NK-92 treated with Interleukin-12 subunit alpha and Interleukin-12 subunit beta, amount 100 ng/mL, for 24 hours (cell line): ENCODE measurements around the gene JAZF1.

Source experiments
- DNase-seq: peaks from one replicate; lab custom pipeline; 2025; lab: John Stamatoyannopoulos, UW

JAZF1 gene

GRCh38 chr7:27835376-27835775 lies 345.2 kb downstream of the JAZF1 start:
- DNase-seq, result no peak

GRCh38 chr7:27834179-27834921 lies 346.2 kb downstream of the JAZF1 start:
- DNase-seq, result no peak

GRCh38 chr7:27826357-27826756 lies 354.2 kb downstream of the JAZF1 start:
- no peak for DNase-seq

GRCh38 chr7:27825891-27826290 lies 354.7 kb downstream of the JAZF1 start:
- DNase-seq, result no peak

GRCh38 chr7:27822245-27822644 lies 358.4 kb downstream of the JAZF1 start:
- no peak for DNase-seq

- no peak for DNase-seq
Observed at GRCh38 chr7:27812706-27813105, 367.9 kb downstream of the JAZF1 start.

- DNase-seq, result no peak
Observed at GRCh38 chr7:27810186-27810585, 370.4 kb downstream of the JAZF1 start.

- DNase-seq, result no peak
Observed at GRCh38 chr7:27808626-27809025, 372.0 kb downstream of the JAZF1 start.

GRCh38 chr7:27804139-27804538 lies 376.5 kb downstream of the JAZF1 start:
- no peak for DNase-seq

- DNase-seq, result no peak
Observed at GRCh38 chr7:27802999-27803398, 377.6 kb downstream of the JAZF1 start.

- DNase-seq, result no peak
Observed at GRCh38 chr7:27799212-27799611, 381.4 kb downstream of the JAZF1 start.

- DNase-seq, result no peak
Observed at GRCh38 chr7:27795977-27796376, 384.6 kb downstream of the JAZF1 start.

GRCh38 chr7:27793780-27794179 lies 386.8 kb downstream of the JAZF1 start:
- DNase-seq, result no peak

- no peak for DNase-seq
Observed at GRCh38 chr7:27788437-27788836, 392.2 kb downstream of the JAZF1 start.

GRCh38 chr7:27784399-27785053 lies 396.1 kb downstream of the JAZF1 start:
- DNase-seq, result no peak

GRCh38 chr7:27782849-27783248 lies 397.7 kb downstream of the JAZF1 start:
- DNase-seq, result no peak

GRCh38 chr7:27781188-27781587 lies 399.4 kb downstream of the JAZF1 start:
- no peak for DNase-seq
